Sigmoid colon (tissue), 7 donors: ENCODE results near the gene CMTM7. TPM values are rescaled to one million over a fixed set of nuclear protein-coding genes. Genes with fewer than 3 reads are reported as not detected.
A peak's percentile ranks its signal among the peaks of the same experiment; 100 is the strongest.
"Not testable (repeated sequence)": the region's sequence is repeated elsewhere in the genome, so short reads cannot be mapped to it uniquely, and the experiment has no call there.

Experiments
- DNase-seq: peaks from one replicate; pipeline ENCODE4 v3.0.0-alpha.2; 2019
- H3K27ac ChIP-seq, 4 donors: fragments of 200-600 bp; sonication (generic); one replicate each; pipeline ENCODE4 v1.5.1; 2016 to 2019; ENCODE audit warnings: mild to moderate bottlenecking in 1 of 4
- H3K27me3 ChIP-seq, 3 donors: fragments of 200-600 bp; sonication (generic); one replicate each; pipeline ENCODE4 v1.5.1; 2019; ENCODE audit warnings: mild to moderate bottlenecking in 1 of 3
- H3K36me3 ChIP-seq, 4 donors: fragments of 200-600 bp; sonication (generic); one replicate each; pipeline ENCODE4 v1.5.1; 2016 to 2019
- H3K4me1 ChIP-seq, 4 donors: fragments of 200-600 bp; sonication (generic); one replicate each; pipeline ENCODE4 v1.5.1; 2017 to 2019
- H3K4me3 ChIP-seq, 4 donors: fragments of 200-600 bp; sonication (generic); one replicate each; pipeline ENCODE4 v1.5.1; 2017 to 2019; ENCODE audit warnings: mild to moderate bottlenecking in 2 of 4, moderate library complexity in 1 of 4
- H3K9me3 ChIP-seq, 4 donors: fragments of 200-600 bp in 3 of 4; sonication (generic) in 3 of 4; one replicate each; pipeline versions ENCODE4 v1.5.1 to v1.6.1; 2013 to 2019
- EP300 ChIP-seq, 4 donors: sonication (generic); formaldehyde crosslinking; IDR thresholded peaks; one replicate each; pipeline ENCODE4 v1.6.1; 2017; ENCODE audit warnings: antibody characterized with exemption in 4 of 4
- POLR2A ChIP-seq, 2 donors: fragments of 450-650 bp; IDR thresholded peaks; one replicate each; pipeline ENCODE4 v1.6.1; 2016; ENCODE audit warnings: antibody characterized with exemption in 2 of 2, mild to moderate bottlenecking in 2 of 2, moderate library complexity in 2 of 2
- POLR2AphosphoS5 ChIP-seq, 4 donors: sonication (generic); formaldehyde crosslinking; IDR thresholded peaks; one replicate each; pipeline ENCODE4 v1.6.1; 2017; ENCODE audit warnings: antibody characterized with exemption in 4 of 4
- WGBS, 2 donors: extraction: QIAGEN DNeasy Blood & Tissue Kit; methylation state at CpG; one replicate each; pipeline ENCODE4 v1.1.7; 2013; 5-methylcytosine and 5-hydroxymethylcytosine counted together
- intact Hi-C: fragments of 100-400 bp; cut with DNase I; formaldehyde crosslinking; loops from one replicate; pipeline ENCODE4 v1.15.1; 2023
- polyA plus RNA-seq, 3 donors: library from polyadenylated mRNA; stranded (reverse); fragments of 200-250 nt; gene quantifications; one replicate each; pipeline ENCODE4 v1.2.3, GENCODE V29; 2013
- total RNA-seq, 4 donors: library from RNA; depleted of rRNA; stranded (reverse); fragments of >200 nt; gene quantifications; one replicate each; pipeline ENCODE4 v1.1.0, GENCODE V29; 2016
- TF ChIP-seq, protein P1 (sequence below), 4 experiments: fragments of 450-650 bp in 3 of 4; fragments of 200-600 bp in 1 of 4; IDR thresholded peaks; one replicate each; pipeline ENCODE4 v1.5.1; 2016 to 2019; ENCODE audit warnings: antibody characterized with exemption in 4 of 4, mild to moderate bottlenecking in 3 of 4, moderate library complexity in 2 of 4
- donor health status: healthy with polysubstance abuse.
- donor health status: Bipolar disorder and iron deficiency.
- donor health status: healthy.

Gene CMTM7
- total and polyA plus RNA-seq, 7 donors, result 3.6 to 13.3 (median 7.2) TPM

DNA sequence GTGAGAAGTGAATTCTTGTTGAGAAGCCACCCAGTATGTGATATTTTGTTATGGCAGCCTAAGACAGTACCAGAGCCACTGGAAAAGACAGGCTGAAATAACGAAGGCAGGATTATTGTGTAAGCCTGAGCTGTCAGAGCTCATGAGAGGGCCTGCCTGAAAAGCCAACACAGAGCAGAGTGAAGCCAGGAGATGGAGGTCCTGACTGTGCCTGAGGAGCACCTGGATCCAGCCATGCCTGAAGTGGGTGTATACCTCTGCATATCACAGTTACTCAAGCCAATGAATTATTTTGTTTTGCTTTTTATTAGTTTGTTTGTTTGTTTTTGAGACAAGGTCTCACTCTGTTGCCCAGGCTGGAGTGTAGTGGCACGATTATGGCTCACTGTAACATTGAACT is 4.1 kb upstream of the CMTM7 start:
- Histone ChIP-seq H3K27ac (no peak overlapping the region), H3K9me3 (no peaks in the 10 kb centered on the region), H3K4me1 (peaks cover 0 to 12% (median 6%) of the 10 kb centered on the region in 4 donors), H3K36me3 (no peaks in the 10 kb centered on the region), H3K27me3 (no peaks in the 10 kb centered on the region), H3K4me3 (no peak overlapping the region)
- intact Hi-C loops, result no loop called here
- no peak for DNase-seq
- TF ChIP-seq POLR2AphosphoS5 (IDR thresholded peaks at IDR 0.05) (no peak), EP300 (IDR thresholded peaks at IDR 0.05) (no peak), POLR2A (IDR thresholded peaks at IDR 0.05) (no peak)
- TF ChIP-seq, protein P1, sequence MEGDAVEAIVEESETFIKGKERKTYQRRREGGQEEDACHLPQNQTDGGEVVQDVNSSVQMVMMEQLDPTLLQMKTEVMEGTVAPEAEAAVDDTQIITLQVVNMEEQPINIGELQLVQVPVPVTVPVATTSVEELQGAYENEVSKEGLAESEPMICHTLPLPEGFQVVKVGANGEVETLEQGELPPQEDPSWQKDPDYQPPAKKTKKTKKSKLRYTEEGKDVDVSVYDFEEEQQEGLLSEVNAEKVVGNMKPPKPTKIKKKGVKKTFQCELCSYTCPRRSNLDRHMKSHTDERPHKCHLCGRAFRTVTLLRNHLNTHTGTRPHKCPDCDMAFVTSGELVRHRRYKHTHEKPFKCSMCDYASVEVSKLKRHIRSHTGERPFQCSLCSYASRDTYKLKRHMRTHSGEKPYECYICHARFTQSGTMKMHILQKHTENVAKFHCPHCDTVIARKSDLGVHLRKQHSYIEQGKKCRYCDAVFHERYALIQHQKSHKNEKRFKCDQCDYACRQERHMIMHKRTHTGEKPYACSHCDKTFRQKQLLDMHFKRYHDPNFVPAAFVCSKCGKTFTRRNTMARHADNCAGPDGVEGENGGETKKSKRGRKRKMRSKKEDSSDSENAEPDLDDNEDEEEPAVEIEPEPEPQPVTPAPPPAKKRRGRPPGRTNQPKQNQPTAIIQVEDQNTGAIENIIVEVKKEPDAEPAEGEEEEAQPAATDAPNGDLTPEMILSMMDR (IDR thresholded peaks at IDR 0.05), result no peak
- 91 to 94% methylated on average over 2 of the region's 2 CpGs for WGBS, 2 donors

DNA sequence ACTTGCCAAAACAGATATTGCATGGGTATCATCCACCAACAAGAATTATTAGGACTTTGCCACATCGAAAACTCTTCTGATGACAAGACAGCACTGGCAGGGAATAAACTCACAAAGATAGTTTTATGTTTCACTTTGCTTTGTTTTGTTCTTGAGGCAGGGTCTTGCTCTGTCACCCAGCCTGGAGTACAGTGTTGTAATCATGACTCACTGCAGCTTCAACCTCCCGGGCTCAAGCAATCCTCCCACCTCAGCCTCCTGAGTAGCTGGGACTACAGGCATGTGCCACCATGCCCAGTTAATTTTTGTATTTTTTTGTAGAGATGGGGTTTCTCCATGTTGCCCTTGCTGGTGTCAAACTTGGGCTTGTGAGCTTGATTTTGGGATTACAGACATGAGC is 2.1 kb upstream of the CMTM7 start:
- intact Hi-C loops, H3K27me3 ChIP-seq, H3K9me3 ChIP-seq, H3K36me3 ChIP-seq, H3K27ac ChIP-seq, DNase-seq, H3K4me3 ChIP-seq: not testable (repeated sequence)
- peaks cover 0 to 12% (median 9%) of the 10 kb centered on the region in 4 donors for H3K4me1 ChIP-seq
- WGBS, 2 donors, result 89 to 94% methylated on average over 2 of the region's 2 CpGs

DNA sequence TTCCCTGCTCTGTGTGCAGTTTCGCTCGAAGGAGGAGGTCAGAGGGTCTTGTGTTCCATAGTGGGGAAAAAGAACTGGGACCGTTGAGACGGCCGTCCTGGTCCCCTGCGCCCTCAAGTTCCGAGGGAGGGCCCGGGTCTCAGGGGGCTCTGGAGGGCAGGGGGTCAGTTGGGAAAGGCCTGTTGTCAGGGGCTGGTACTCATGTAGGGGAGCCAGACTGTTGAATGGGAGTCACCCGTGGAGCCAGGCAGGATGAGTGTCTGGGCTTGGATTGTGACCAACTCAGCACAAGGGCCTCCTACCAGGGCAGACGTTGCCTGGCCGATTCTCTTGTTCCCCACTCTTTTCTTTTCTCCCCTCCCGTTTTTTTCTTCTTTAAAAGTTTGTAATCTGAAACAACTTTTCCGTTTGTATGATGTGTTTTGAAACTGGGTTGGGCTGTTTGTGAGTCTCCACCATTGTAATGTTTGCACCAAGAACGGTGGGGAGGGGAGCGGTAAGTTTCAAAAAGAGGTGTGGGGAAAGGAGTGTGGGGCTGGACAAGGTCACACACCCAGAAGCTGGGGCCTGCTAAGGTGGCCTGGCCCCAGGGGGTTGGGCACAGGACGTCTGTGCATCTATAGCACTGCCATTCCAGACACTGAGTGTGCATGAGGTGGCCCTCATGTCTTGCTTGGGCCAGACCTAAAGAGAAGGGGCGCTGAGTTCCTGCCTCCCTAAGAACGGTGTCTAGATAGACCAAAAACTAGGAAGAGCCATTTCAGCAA is 1.1 kb downstream of the CMTM7 start:
- intact Hi-C loops, result loop anchor here (5.0 to 10.0 kb wide), 2 partner anchors 75 to 272 kb away; no protein-coding TSS in a partner anchor
- H3K9me3 ChIP-seq, result no peaks in the 10 kb centered on the region
- DNase-seq, result peak; percentile 83
- 29 to 52% methylated on average over 18 of the region's 18 CpGs for WGBS, 2 donors
- H3K4me3 ChIP-seq, result peak overlapping the region; percentile 48 to 71 (median 68)
- H3K4me1 ChIP-seq, result peaks cover 0 to 12% (median 9%) of the 10 kb centered on the region in 4 donors
- H3K36me3 ChIP-seq, result no peaks in the 10 kb centered on the region
- no peak for TF ChIP-seq EP300 (IDR thresholded peaks at IDR 0.05)
- TF ChIP-seq, protein P1 (IDR thresholded peaks at IDR 0.05), result no peak
- no peak for TF ChIP-seq POLR2AphosphoS5 (IDR thresholded peaks at IDR 0.05)
- no peak for TF ChIP-seq POLR2A (IDR thresholded peaks at IDR 0.05)
- peak overlapping the region; percentile 63 to 82 (median 69) for H3K27ac ChIP-seq
- no peaks in the 10 kb centered on the region for H3K27me3 ChIP-seq

DNA sequence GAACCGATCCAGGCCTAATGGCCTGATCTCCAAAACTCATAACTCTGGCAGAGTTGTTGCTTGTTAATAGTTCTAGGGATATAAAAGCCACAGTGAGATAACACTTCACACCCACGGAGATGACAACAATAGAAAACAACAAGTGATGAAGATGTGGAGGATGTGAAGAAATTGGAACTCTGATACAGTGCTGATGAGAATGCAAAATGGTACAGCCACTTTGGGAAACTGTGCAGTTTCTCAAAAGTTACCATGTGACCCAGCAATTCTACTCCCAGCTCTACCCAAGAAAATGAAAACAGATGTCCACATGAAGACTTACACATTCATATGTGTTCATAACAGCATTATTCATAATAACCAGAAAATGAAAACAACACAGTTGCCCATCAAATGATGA is 3.8 kb downstream of the CMTM7 start:
- Histone ChIP-seq H3K9me3 (no peaks in the 10 kb centered on the region), H3K36me3 (no peaks in the 10 kb centered on the region), H3K27ac (no peak overlapping the region), H3K4me3 (no peak overlapping the region), H3K4me1 (peaks cover 0 to 12% (median 9%) of the 10 kb centered on the region in 4 donors), H3K27me3 (no peaks in the 10 kb centered on the region)
- intact Hi-C loops, result loop anchor here (10.0 kb wide), 1 partner anchor 269 kb away; no protein-coding TSS in a partner anchor
- 18 to 58% methylated on average over 2 of the region's 2 CpGs for WGBS, 2 donors
- TF ChIP-seq POLR2AphosphoS5 (IDR thresholded peaks at IDR 0.05), result no peak
- no peak for TF ChIP-seq EP300 (IDR thresholded peaks at IDR 0.05)
- TF ChIP-seq, protein P1 (IDR thresholded peaks at IDR 0.05), result no peak
- TF ChIP-seq POLR2A (IDR thresholded peaks at IDR 0.05), result no peak
- no peak for DNase-seq

DNA sequence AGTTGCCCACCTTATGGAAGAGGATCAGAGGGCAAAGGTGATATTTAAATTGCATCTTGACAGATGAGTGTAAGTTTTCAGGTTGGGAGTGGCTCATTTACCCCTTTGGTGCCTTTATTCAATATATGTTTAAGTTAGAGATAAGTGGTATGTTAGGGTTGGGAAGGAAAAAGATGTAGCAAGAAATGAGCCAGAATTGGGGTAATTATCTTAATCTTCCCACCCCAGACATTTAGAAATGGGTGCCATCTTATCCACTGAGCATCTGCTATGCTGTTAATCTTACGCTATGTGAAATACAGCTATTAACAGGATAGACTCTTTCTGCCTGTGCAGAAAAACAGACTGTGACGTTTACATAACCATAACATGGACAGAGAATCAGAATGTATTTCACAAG is 6.3 kb downstream of the CMTM7 start:
- TF ChIP-seq POLR2AphosphoS5 (IDR thresholded peaks at IDR 0.05) (no peak), POLR2A (IDR thresholded peaks at IDR 0.05) (no peak)
- TF ChIP-seq, protein P1 (IDR thresholded peaks at IDR 0.05), result no peak
- Histone ChIP-seq H3K4me3 (no peak overlapping the region), H3K27ac (no peak overlapping the region), H3K27me3 (no peaks in the 10 kb centered on the region), H3K9me3 (no peaks in the 10 kb centered on the region), H3K36me3 (no peaks in the 10 kb centered on the region), H3K4me1 (peaks cover 0 to 16% (median 9%) of the 10 kb centered on the region in 4 donors)
- intact Hi-C loops, result loop anchor here (10.0 kb wide), 1 partner anchor 267 kb away; no protein-coding TSS in a partner anchor
- DNase-seq, result no peak
- 47 to 67% methylated on average over 2 of the region's 2 CpGs for WGBS, 2 donors
